HG02678 (cell line): ENCODE results near the gene HLTF.
"Not testable (repeated sequence)": the region's sequence is repeated elsewhere in the genome, so short reads cannot be mapped to it uniquely, and the experiment has no call there.

Source experiments
- ATAC-seq: cut with Tn5 transposase; IDR thresholded peaks from one replicate; pipeline ENCODE4 v1.9.1; 2021; ENCODE audit warnings: mild to moderate bottlenecking, moderate library complexity; ENCODE audit not compliant: unreplicated experiment

The HLTF gene, protein sequence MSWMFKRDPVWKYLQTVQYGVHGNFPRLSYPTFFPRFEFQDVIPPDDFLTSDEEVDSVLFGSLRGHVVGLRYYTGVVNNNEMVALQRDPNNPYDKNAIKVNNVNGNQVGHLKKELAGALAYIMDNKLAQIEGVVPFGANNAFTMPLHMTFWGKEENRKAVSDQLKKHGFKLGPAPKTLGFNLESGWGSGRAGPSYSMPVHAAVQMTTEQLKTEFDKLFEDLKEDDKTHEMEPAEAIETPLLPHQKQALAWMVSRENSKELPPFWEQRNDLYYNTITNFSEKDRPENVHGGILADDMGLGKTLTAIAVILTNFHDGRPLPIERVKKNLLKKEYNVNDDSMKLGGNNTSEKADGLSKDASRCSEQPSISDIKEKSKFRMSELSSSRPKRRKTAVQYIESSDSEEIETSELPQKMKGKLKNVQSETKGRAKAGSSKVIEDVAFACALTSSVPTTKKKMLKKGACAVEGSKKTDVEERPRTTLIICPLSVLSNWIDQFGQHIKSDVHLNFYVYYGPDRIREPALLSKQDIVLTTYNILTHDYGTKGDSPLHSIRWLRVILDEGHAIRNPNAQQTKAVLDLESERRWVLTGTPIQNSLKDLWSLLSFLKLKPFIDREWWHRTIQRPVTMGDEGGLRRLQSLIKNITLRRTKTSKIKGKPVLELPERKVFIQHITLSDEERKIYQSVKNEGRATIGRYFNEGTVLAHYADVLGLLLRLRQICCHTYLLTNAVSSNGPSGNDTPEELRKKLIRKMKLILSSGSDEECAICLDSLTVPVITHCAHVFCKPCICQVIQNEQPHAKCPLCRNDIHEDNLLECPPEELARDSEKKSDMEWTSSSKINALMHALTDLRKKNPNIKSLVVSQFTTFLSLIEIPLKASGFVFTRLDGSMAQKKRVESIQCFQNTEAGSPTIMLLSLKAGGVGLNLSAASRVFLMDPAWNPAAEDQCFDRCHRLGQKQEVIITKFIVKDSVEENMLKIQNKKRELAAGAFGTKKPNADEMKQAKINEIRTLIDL

DNA sequence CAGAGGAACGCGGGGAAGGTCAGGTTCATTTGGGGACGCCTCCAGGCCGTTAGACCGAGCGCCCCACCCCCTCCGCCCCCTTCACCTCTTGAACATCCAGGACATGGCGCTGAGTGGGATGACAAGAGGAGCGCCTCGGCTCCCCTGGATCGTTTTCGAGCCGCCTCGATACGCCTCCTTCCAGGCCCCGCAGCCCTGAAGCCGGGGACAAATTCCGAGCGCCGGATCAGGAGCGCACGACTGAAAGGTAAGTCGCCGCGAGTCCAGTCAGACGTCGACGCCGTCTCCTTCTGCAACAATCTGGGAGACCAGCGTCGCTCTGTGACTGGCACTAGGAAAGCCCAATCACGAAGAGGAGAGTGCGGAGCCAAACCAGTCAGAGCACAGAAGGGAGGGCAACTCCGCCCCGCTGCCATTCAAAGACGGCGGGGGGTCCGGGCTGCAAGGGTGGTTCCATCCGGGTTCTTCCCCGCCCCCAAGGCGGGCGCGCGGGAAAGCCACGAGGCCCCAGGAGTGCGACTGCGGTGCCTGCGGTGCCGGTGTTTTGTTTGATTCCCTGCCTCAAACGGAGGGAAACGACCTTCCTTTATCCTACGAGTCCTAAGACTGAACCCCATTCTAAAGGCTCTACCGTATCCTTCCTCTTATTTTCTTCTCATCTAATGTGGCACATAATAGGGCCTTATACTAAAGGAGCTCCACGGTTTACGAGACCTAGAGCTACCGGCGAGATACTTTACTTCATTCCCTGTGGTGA lies at the start of gene HLTF:
Gene HLTF (minus strand): TSS at position 302 of the 757 bp plus-strand sequence. CDS start 197 bp downstream, at position 105.
- ATAC-seq: peak; percentile 99

DNA sequence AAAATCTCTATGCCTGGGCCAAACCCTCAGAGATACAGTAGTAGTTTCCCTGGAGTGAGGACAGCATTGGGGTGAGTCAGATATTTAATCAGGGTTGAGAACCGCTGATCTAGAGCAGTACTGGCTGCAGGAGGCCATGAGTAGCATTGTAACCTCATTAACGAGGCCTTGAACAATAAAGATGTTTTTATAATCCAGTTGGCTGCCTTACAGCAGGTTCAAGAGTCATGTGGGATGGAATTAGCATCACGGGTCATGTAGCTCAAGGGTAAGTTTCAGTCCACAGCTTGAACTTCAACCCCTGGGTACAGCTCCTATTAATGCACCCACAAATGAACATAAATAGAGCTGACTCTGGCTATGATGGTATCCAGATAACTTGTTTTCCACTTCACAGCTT lies 48.2 kb upstream of the HLTF start:
- no peak for ATAC-seq

DNA sequence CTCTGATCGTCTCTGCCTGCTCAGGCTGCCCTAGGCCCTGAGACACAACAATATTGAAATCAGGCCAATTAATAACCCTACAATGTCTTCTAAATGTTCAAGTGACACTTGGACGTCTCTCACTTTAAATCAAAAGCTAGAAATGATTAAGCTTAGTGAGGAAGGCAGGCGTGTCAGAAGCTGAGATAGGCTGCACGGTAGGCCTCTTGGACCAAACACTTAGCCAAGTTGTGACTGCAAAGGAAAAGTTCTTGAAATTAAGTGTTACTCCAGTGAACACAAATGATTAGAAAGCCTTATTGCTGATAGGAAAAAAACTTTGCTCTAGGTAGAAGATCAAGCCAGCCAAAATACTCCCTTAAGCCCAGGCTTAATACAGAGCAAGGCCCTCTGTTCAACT lies 45.3 kb upstream of the HLTF start:
- no peak for ATAC-seq

DNA sequence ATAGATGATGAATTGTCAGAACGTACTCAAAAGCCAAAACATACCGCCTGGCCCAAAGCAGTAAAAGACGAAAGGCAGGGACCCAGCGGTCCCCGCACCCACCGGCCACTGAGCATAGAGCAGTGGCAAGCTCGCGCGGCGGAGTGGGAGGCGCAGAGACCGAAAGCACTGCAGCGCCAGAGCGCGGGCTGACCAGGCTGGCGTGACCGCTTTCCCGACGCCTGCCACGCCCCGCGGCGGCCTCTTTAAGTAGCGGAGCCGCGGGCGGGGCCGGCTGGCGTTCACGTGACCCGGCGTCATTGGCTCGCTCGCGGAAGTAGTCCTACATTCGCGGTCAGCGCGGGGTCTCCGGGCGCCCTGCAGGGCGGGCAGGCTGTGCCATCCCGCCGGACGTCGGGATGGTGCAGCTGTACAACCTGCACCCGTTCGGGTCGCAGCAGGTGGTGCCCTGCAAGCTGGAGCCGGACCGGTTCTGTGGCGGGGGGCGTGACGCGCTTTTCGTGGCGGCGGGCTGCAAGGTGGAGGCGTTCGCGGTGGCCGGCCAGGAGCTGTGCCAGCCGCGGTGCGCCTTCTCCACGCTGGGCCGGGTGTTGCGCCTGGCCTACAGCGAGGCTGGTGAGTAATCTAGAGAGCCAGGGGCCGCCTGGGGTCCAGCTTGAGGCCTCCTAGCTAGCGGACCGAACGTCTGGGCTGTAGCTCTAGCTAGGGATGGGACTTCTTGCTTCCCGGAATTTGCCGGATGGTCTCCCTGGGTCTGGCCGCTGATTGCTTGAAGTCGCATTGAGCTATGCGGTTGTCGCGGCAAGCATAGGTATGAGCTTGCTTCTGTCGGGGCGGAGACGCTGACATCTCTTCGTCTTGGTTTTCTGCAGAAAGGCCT lies 43.2 kb upstream of the HLTF start, which contains the start of gene HPS3:
Gene HPS3 (plus strand): TSS at position 313 of the 880 bp plus-strand sequence. CDS start 86 bp downstream, at position 399.
- peak; percentile 92 for ATAC-seq

DNA sequence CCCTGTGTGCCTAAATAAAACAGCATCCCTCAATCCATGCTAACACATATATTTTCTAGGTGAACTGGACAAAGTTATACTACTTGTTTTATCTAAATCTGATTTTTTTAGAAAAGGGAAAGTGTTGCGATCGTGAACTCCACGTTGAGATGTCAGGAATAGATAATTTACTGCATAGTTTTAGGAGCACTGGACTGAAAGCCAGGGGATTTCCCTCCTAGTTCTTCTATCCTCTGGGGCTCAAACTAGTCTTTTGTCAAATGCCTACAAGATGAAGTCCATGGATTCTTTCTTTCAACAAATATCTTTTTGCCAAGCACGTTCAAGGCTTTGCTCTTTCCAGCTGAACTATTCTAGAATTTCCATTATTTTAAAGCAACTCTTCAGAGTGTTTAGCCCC lies 42.5 kb upstream of the HLTF start:
- no peak for ATAC-seq

DNA sequence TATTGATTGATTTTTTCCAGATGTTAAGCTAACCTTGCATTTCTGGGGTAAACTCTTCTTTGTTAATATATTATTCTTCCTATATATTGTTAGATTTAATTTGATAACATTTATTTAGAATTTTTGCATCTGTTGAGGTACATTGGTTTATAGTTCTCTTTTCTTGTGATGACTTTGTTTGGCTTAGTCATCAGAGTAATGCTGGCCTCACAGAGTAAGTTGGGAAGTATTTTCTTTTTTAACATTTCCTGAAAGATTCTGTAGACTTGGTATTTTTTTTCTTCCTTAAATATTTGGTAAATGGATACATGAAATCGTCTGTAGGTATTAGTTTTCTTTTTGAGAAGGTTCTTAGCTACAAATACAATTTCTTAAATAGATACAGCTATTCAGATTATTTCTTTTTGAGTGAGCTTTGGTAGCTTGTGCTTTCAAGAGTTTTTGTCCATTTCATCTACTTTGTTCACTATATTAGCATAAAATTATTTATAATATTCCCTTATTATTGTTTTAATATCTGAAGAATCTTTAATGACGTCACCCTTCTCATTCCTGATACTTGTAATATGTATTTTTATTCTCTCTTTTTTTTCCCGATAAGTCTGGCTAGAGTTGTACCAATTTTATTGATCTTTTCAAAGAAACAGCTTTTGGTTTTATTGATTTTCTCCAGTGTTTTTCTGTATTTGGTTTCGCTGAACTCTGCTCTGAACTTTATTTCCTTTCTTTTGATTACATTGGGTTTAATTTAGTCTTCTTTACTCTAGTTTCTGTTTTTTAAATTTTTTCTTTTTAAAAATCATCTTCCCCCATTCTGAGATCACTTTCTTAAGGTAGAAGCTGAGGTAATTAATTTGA lies 36.6 kb upstream of the HLTF start:
- no peak for ATAC-seq

DNA sequence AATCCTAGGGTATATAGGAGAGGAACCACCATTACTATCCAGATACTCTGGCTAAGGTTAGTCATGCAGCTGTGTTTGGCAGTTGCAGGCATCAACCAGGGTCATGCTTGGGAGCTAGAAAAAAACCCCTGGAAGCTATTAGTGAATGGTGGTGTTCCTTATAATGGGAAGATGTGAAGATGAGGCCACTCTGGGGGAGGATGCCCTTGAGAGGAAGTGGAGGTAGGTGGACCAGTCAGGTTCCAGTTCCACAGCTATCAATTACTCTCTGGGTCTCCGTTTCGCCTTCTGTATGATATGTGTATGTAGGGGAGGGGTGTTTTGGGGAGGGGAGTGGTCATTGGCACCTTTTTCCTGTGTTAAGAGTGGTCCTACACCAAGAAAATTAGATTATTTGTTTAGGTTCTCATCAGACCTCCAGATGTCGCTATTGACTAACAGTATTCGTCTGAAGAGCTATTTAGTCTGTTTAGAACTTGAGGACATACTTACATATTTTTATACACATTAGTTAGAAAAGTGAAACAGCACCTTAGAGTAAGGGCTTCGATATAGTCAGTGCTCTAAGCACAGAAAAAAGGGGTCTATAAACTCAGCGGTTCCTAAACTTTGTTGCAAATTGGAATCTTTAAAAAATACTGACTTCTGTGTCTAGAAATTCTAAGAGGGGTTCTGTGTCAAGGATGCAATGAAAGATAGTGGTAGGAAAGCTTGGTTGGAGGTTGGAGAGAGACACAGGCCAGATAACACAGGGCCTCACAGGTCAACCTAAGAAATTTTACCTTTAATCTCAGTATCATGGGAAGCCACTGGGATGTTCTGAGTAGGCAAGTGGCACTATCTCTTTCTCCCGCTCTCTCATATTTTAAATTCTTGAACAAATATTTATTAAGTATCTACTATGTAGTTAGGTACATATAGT lies 34.0 kb upstream of the HLTF start:
- peak; percentile 79 for ATAC-seq

DNA sequence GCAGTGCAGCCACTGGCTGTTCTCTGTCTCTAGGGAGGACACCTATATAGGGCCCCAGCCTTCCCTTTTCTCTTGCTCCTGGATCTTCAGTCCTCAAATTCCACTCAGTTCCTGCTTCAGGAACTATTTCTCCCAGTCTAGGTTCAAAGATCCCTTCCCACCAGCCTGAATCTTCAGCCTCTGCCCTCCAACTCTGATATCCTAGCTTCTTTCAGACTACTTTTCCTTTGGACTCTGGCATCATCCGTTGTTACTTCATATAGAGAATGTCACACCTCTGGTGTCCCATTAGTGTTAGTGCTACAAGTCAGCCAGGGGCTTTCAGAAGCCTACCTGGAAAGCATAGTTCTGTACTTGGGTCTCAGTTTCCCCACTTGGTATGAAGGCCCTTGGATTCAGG lies 33.1 kb upstream of the HLTF start:
- ATAC-seq: no peak

DNA sequence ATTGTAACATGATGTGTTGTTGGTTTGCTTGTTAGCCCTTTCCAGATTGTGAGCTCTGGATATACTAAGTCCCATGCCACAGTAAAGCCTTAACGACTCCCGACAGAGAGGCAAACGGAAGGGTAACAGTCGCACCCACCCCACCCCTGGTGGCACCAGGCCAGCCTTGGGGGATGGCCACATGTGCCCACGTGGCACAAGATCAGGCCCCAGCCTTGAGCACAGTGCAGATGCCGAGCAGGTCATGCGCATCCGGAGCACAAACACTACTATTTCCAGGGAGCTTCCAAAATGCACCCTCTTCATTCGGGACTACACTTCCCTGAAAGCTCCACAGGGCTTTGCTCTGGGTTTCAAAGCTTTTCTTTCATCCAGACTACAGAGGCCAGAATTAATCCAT lies 32.4 kb upstream of the HLTF start:
- no peak for ATAC-seq

DNA sequence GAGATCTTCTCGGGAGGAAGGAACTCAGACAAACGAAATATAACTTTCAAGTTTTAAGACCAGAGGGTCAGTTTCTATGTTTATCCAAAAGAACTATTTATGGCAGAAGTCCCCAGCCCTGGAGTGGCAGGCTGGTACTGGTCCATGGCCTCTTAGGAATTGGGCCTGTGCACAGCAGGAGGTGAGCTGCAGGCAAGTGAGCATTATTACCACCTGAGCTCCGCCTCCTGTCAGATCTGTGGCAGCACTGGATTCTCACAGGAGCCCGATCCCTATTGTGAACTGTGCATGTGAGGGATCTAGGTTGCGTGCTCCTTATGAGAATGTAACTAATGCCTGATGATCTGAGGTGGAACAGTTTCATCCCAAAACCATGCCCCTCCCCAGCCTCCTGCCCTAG lies 28.8 kb upstream of the HLTF start:
- ATAC-seq: no peak

DNA sequence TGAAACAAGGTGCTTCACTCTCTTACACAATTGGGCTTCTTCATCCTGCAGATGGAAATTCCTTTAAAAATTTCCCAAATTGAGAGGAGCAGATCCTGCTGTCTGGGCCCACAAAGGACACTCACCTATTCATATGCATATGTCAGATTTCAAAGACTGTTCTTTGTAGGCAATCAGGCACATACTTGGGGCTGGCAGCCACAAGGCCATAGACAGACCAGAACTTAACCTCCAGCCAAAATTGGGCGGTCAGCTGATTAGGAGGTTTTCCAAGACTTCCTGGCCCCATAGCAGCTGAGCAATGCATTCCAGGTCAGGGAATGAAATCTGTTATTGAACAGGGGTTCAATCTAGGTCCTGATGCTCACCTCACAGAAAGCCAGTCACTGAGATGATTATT lies 28.1 kb upstream of the HLTF start:
- ATAC-seq: no peak

DNA sequence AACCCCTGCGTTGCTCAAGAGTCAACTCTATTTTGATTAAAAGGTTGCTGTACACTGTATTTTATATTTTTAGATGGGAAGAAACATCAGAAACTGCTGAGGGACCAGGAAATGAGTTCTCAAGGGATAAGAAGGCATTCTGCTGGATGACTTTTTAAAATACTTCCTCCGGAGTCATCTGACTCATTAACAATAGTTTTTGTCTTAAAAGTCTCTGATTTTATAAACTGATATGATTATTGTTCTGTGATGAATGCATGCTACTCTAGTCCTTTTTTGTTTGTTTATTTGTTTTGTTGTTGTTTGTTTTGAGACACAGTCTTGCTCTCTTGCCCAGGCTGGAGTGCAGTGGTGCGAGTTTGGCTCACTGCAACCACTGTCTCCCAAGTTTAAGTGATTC lies 18.2 kb upstream of the HLTF start:
- ATAC-seq: no peak

DNA sequence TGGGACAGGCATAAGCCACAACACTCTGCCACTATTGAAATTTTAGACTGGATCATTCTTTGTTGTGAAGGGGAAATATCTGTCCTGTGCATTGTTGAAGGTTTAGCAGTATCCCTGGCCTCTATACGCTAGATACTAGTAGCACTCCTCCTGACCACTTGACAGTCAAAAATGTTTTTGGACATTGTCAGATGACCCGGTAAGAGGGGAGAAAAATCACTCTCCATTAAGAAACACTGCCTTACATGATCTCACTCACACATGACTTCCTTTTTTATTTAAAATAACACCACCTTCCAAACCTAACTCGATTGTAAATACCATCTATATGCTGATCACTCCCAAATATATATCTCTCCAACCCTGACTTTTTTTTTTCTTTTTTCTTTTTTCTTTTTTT lies 15.3 kb upstream of the HLTF start:
- no peak for ATAC-seq

DNA sequence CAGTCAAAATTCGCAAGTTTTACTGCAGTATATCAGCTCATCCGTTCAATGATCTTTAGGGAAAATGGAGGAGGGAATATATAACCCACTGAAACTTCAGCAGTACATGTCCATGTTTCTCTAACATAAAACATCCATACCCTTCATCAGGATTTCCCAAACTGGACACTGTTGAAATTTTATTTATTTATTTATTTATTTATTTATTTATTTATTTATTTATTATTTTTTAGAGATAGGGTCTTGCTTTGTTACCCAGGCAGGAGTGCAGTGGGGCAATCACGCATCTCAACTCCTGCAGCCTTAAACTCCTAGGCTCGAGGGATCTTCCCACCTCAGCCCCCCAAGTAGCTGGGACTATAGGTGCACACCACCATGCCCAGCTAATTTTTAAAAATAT lies 14.8 kb upstream of the HLTF start:
- no peak for ATAC-seq

DNA sequence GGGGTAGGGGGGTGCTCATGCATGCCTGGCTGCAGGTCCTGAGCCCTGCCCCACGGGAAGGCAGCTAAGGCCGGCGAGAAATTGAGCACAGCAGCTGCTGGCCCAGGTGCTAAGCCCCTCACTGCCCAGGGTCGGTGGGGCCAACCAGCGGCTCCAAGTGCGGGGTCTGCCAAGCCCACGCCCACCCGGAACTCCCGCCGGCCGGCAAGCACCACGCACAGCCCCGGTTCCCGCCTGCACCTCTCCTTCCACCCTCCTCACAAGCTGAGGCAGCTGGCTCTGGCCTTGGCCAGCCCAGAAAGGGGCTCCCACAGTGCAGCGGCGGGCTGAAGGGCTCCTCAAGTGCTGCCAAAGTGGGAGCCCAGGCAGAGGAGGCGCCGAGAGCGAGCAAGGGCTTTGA lies 11.7 kb upstream of the HLTF start:
- ATAC-seq: not testable (repeated sequence)

DNA sequence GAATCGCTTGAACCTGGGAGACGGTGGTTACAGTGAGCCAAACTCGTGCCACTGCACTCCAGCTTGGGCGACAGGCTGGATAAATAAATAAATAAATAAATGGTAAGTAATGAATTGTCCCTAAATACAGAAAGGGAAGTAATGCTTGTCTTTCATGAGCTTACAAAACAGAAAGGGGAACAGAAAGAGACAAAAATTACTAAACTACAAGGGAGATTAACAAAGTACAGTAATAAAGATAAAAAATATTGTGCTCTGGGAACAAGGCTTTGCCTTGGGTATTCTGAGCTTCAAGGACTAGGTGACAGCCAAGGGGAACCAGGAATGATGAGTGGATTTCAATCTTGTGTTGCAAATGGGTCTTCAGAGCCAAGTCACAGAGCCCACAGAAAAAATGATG lies 9.2 kb upstream of the HLTF start:
- peak; percentile 87 for ATAC-seq

DNA sequence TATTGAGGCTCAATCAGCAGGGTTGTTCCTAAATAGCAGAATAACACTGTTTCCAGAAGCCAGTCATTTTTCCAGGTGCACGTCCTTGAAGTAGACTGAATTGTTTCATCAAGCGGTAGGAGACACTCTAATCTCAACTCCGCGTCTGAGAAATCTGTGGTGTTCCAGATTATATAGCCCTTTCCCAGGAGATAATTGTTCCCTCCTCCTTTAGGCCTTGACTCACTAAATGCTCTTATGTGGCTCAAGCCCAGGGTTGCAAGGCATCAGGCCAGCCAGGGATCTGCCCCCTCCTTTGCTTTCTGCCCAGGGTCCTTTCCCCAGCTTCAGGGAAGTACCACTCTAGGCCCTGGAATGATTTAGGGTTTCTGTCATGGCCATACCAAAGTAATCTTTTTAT lies 5.7 kb upstream of the HLTF start:
- ATAC-seq: no peak

DNA sequence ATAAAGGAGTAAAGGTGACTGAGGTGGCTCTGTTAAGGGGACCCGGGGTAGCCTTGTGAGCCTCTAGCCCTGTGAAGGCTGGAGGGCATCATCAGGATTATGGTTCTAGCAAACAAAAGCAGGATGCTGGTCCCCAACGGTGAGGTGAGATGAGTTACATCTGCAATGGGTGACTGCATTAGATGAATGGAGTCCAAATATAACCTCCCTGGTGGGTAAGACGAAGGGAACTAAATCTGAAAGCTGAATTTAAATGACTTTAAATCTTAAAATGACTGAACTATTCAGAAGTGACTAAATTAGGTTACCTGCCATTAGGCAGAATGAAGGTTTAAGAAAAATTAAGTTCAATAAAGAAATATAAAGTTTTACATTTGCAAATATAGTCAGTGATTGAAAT lies 4.6 kb upstream of the HLTF start:
- ATAC-seq: no peak
